Astrocyte of the cerebellum (primary cell): ENCODE data around the gene SMTNL2.
"Not testable (repeated sequence)": the region's sequence is repeated elsewhere in the genome, so short reads cannot be mapped to it uniquely, and the experiment has no call there.

Source experiments
- DNase-seq: peaks from one replicate; pipeline ENCODE4 v3.0.0-alpha.2; 2011; ENCODE audit warnings: low read depth
- H3K4me3 ChIP-seq: 2 replicates; pipeline ENCODE4 v1.5.1; 2011; ENCODE audit warnings: mild to moderate bottlenecking, low read depth, low read length, moderate library complexity
- in situ Hi-C: cut with HindIII; loops from 2 replicates; pipeline ENCODE4 v1.10.0; 2017; ENCODE audit warnings: low sequenced_read_pairs
- TF ChIP-seq, protein P1 (sequence below): IDR thresholded peaks from 2 replicates; pipeline ENCODE4 v1.5.1; 2012; ENCODE audit warnings: low read length, low read depth, moderate library complexity, mild to moderate bottlenecking; ENCODE audit errors: missing control alignments

SMTNL2 gene

GRCh38 chr17:4645642-4646041 is 61.3 kb downstream of the SMTNL2 start:
- in situ Hi-C loops, result no loop called here
- no peak for DNase-seq
- TF ChIP-seq, protein P1, sequence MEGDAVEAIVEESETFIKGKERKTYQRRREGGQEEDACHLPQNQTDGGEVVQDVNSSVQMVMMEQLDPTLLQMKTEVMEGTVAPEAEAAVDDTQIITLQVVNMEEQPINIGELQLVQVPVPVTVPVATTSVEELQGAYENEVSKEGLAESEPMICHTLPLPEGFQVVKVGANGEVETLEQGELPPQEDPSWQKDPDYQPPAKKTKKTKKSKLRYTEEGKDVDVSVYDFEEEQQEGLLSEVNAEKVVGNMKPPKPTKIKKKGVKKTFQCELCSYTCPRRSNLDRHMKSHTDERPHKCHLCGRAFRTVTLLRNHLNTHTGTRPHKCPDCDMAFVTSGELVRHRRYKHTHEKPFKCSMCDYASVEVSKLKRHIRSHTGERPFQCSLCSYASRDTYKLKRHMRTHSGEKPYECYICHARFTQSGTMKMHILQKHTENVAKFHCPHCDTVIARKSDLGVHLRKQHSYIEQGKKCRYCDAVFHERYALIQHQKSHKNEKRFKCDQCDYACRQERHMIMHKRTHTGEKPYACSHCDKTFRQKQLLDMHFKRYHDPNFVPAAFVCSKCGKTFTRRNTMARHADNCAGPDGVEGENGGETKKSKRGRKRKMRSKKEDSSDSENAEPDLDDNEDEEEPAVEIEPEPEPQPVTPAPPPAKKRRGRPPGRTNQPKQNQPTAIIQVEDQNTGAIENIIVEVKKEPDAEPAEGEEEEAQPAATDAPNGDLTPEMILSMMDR, result no peak
- no peak overlapping the region for H3K4me3 ChIP-seq

DNA sequence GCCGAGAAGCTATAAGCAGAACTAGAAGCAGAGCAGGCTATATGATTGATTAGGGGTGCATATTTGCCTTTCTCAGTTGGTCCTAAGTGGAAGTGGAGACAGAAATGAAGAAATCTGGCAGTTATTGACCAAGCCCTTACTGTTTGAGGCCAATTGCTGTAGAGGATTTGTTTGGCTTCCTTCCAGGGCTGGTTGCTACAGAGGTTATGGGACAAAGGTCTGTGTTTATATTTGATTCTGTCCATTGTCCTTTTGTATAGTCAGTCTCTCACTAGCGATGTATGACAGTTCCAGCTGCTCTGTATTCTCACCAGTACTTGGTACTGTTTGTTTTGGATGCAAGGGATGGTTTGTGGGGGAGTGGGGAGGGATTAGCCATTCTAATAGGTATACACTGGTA is 64.4 kb downstream of the SMTNL2 start:
- DNase-seq, result no peak
- H3K4me3 ChIP-seq, result no peak overlapping the region
- in situ Hi-C loops, result no loop called here
- TF ChIP-seq, protein P1, result no peak

- in situ Hi-C loops, result no loop called here
- TF ChIP-seq, protein P1, result no peak
These were observed 68.7 kb downstream of the SMTNL2 start for GRCh38 chr17:4652997-4653396.

GRCh38 chr17:4655933-4656332 is 71.6 kb downstream of the SMTNL2 start:
- DNase-seq, H3K4me3 ChIP-seq, in situ Hi-C loops: not testable (repeated sequence)

More at GRCh38 chr17:4652997-4653396, 68.7 kb downstream of the SMTNL2 start:
- H3K4me3 ChIP-seq, result no peak overlapping the region
- no peak for DNase-seq

- TF ChIP-seq, protein P1, result no peak
- no peak overlapping the region for H3K4me3 ChIP-seq
- DNase-seq, result no peak
- in situ Hi-C loops, result no loop called here
These were observed 73.3 kb downstream of the SMTNL2 start for GRCh38 chr17:4657678-4658077.
